K562 (cell line): Measurements from ENCODE around the gene EML6. TPM values are rescaled to one million over a fixed set of nuclear protein-coding genes. Genes with fewer than 3 reads are reported as not detected.

Source experiments
- ATAC-seq: fragments of 200-7000 bp; cut with Tn5 transposase; 3 replicates; pipeline ENCODE4 v1.9.1; 2020; ENCODE audit warnings: moderate library complexity
- BruUV-seq: library from RNA; stranded (reverse); fragments of 400-500 nt; replicated peaks from 2 replicates; lab custom pipeline; 2021; lab: Mats Ljungman, UMichigan
- CTCF ChIA-PET: fragments of 300-600 bp; formaldehyde crosslinking; extraction: SDS; loops from one replicate; lab custom pipeline; 2021; ENCODE audit warnings: low intra/inter-chr PET ratio; lab: Yijun Ruan, JAX
- POLR2A ChIA-PET: fragments of 300-600, 350-650 bp; sonication (Branson Sonifier 250); formaldehyde crosslinking; extraction: SDS; loops from one replicate; lab custom pipeline; 2021; ENCODE audit warnings: antibody characterized with exemption, inconsistent platforms; lab: Yijun Ruan, JAX
- DNase-seq, 4 experiments: peaks; one replicate each; pipeline versions ENCODE4 v3.0.0 to v3.0.0-alpha.2; 2011 to 2018; ENCODE audit warnings: low spot score in 3 of 4, mixed read lengths in 3 of 4; ENCODE audit errors: extremely low read depth in 1 of 4
- FAIRE-seq: peaks from 2 replicates; lab custom pipeline; 2011; peaks lifted over from hg19 to GRCh38; lab: Jason Lieb, UNC
- H2AFZ ChIP-seq: 2 replicates; pipeline ENCODE4 v1.6.0; 2011; ENCODE audit warnings: low read depth, low read length, control low read depth, inconsistent platforms
- H3K27ac ChIP-seq: fragments of 200-600 bp; 3 replicates; pipeline ENCODE4 v1.8.0; 2011; ENCODE audit warnings: low read depth, mild to moderate bottlenecking, control low read depth, inconsistent platforms, low read length, moderate library complexity, mixed read lengths; ENCODE audit errors: extremely low read depth
- H3K27me3 ChIP-seq, 2 experiments: fragments of 300-600 bp in 1 of 2; 2 replicates in 1 of 2; 3 replicates in 1 of 2; pipeline versions ENCODE4 v1.6.0 to v1.8.0; 2011; ENCODE audit warnings: inconsistent platforms in 2 of 2, low read length in 2 of 2, mild to moderate bottlenecking in 1 of 2, mixed read lengths in 1 of 2, moderate library complexity in 1 of 2; ENCODE audit not compliant: control insufficient read depth in 2 of 2, insufficient read depth in 2 of 2
- H3K36me3 ChIP-seq: fragments of 300-600 bp; 3 replicates; pipeline ENCODE4 v1.8.0; 2011; ENCODE audit warnings: mild to moderate bottlenecking, low read length, inconsistent platforms; ENCODE audit not compliant: control insufficient read depth, insufficient read depth
- H3K4me1 ChIP-seq, 2 experiments: fragments of 200-600 bp in 1 of 2; replicated peaks in 1 of 2; 2 replicates in 1 of 2; 3 replicates in 1 of 2; pipeline versions ENCODE4 v1.5.1 to v1.8.0; 2011; ENCODE audit warnings: inconsistent platforms in 2 of 2, low read length in 2 of 2, mild to moderate bottlenecking in 1 of 2, mixed read lengths in 1 of 2, moderate library complexity in 1 of 2; ENCODE audit not compliant: control insufficient read depth in 2 of 2, insufficient read depth in 2 of 2
- H3K4me2 ChIP-seq: 2 replicates; pipeline ENCODE4 v1.6.1; 2011; ENCODE audit warnings: low read length, control low read depth, inconsistent platforms, mixed read lengths; ENCODE audit not compliant: insufficient read depth
- H3K4me3 ChIP-seq: fragments of 200-600 bp; sonication (generic), shearing (Covaris generic); 2 replicates; pipeline ENCODE4 v1.5.1; 2016; ENCODE audit warnings: control low read depth, inconsistent platforms
- H3K79me2 ChIP-seq: fragments of 200-600 bp; 3 replicates; pipeline ENCODE4 v1.8.0; 2011; ENCODE audit warnings: low read length, inconsistent platforms; ENCODE audit not compliant: control insufficient read depth, insufficient read depth
- H3K9ac ChIP-seq, 2 experiments: 2 replicates each; pipeline versions ENCODE4 v1.6.0 to v1.6.1; 2011; ENCODE audit warnings: low read depth in 2 of 2, low read length in 2 of 2, control low read depth in 1 of 2, inconsistent platforms in 1 of 2, mild to moderate bottlenecking in 1 of 2, mixed read lengths in 1 of 2; ENCODE audit not compliant: insufficient read depth in 1 of 2
- H3K9me1 ChIP-seq: one replicate; pipeline ENCODE4 v1.6.0; 2011; ENCODE audit warnings: inconsistent platforms, mild to moderate bottlenecking, low read length, moderate library complexity; ENCODE audit not compliant: control insufficient read depth, insufficient read depth
- H3K9me3 ChIP-seq: replicated peaks from 2 replicates; pipeline ENCODE4 v1.5.1; 2011; ENCODE audit warnings: low read depth, low read length, inconsistent platforms; ENCODE audit not compliant: control insufficient read depth, insufficient read depth
- H4K20me1 ChIP-seq: replicated peaks from 2 replicates; pipeline ENCODE4 v1.6.1; 2011; ENCODE audit warnings: low read length, inconsistent platforms, mixed read lengths; ENCODE audit not compliant: control insufficient read depth, insufficient read depth
- ADNP ChIP-seq: fragments of 200-800 bp; sonication (Bioruptor generic); IDR thresholded peaks from 2 replicates; pipeline ENCODE4 v1.6.1; 2016; ENCODE audit warnings: missing genetic modification characterization, missing compliant biosample characterization
- FOSL1 ChIP-seq: fragments of 200-800 bp; sonication (Bioruptor generic); conservative IDR thresholded peaks from 2 replicates; pipeline ENCODE4 v1.6.1; 2016; ENCODE audit warnings: missing genetic modification characterization, missing compliant biosample characterization
- POLR2AphosphoS5 ChIP-seq: IDR thresholded peaks from 2 replicates; pipeline ENCODE4 v1.6.1; 2011; ENCODE audit warnings: mild to moderate bottlenecking, low read depth, low read length, moderate library complexity; ENCODE audit not compliant: control insufficient read depth, insufficient read depth
- STAG1 ChIP-seq: sonication (generic); formaldehyde crosslinking; IDR thresholded peaks from 2 replicates; pipeline ENCODE4 v1.5.0; 2020; ENCODE audit warnings: missing genetic modification reagents, borderline replicate concordance
- ZNF316 ChIP-seq: fragments of 450-650 bp; IDR thresholded peaks from 2 replicates; pipeline ENCODE4 v1.6.1; 2016
- WGBS: fragments of 100-300 bp; shearing (Covaris generic); methylation state at CpG from one replicate; pipeline ENCODE4 v1.1.6; 2016; ENCODE audit warnings: low coverage, mixed read lengths; ENCODE audit not compliant: insufficient coverage; ENCODE audit errors: missing lambda C conversion rate; 5-methylcytosine and 5-hydroxymethylcytosine counted together
- in situ Hi-C: fragments of 300-500 bp; cut with MboI; formaldehyde crosslinking; loops from 4 replicates; pipeline ENCODE4 v1.15.0; 2018; ENCODE audit warnings: inconsistent platforms, mixed read lengths
- intact Hi-C: fragments of 100-400 bp; cut with micrococcal nuclease; formaldehyde crosslinking; loops from 2 replicates; pipeline ENCODE4 v1.14.2; 2022
- polyA plus RNA-seq, 8 experiments: library from polyadenylated mRNA; depleted of rRNA in 4 of 8; stranded (reverse) in 5 of 8; unstranded in 3 of 8; fragments of >200 nt; fragmentation: Nextera tagmentation in 2 of 8; fragmentation: Illumina TruSeq in 1 of 8; extraction: Ambion mirVana in 2 of 8; extraction: Trizol in 1 of 8; gene quantifications; 2 replicates each; pipeline versions ENCODE4 v1.2.1 to v1.2.3, GENCODE V29; 2011 to 2014; ENCODE audit warnings: inconsistent platforms in 1 of 8, missing spikeins in 1 of 8
- total RNA-seq, 7 experiments: library from RNA; depleted of rRNA in 6 of 7; stranded (reverse); fragments of >200 nt in 6 of 7; fragmentation: Illumina TruSeq in 2 of 7; extraction: Trizol in 2 of 7; gene quantifications; 2 replicates each; pipeline versions ENCODE4 v1.2.1 to v1.2.3, GENCODE V29; 2011 to 2021; ENCODE audit warnings: low replicate concordance in 1 of 7
- TF ChIP-seq, protein P1 (sequence below): fragments of 200-800 bp; sonication (Bioruptor generic); IDR thresholded peaks from 2 replicates; pipeline ENCODE4 v1.6.1; 2016; ENCODE audit warnings: missing genetic modification characterization, missing compliant biosample characterization

EML6 gene
- total and polyA plus RNA-seq, 9 of the 15 experiments (the other 6 are each of a cell fraction or from before 2014, with no cell fraction given), result 0.07 to 0.56 (median 0.25) TPM

DNA sequence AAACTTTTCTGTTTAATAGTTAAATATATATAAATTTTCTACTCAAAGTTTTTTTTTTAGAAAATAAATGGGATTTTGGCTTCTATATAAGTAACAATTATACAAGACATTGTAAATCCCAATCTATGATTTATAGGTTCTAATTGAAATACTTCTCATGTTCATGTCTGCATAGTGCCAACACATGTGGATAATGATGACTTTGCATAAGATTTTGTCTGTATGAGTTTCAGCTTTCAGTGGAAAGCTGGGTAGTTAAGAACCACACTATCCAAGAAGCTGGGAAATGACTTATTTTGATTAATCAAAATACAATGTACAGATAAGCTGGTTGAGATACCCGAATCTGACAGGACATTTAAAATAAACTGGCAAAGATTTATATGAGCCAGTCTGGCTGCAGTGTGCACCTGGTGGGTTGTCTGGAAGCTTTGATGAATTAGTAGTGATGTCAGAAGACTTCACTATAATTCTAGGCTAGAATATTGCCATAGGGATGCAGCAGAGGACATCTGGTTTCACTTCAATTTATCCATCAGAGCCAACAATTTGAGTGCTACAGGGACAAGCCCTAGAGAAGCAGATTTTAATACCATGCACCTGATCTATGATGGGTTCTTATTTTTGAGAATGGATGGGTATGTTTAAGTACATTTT is 45.4 kb downstream of the EML6 start:
- in situ Hi-C loops, result no loop called here

DNA sequence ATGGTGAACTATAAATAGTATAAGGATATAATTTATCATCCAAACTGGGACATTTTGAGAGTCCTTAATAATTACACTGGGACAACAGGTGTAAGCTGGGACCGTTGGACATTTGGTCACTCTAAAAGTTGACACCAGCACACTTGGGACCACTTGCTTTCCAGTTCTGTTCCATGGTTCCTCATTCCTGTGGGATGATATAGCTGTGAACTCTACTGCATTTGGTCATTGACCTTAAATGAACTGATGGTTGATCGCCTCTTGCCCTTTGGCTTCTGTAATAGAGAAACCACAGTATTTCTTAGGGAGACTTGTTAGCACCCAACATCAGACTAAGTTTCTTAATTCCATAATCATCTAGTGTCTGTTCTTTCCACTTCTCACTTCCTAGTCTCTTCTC is 46.7 kb downstream of the EML6 start:
- FAIRE-seq (no peak), ATAC-seq (no peak)
- H3K4me3 ChIP-seq, result no peak overlapping the region
- no peaks in the 10 kb centered on the region for H3K4me1 ChIP-seq
- no TSS peak for BruUV-seq
- H3K27ac ChIP-seq, result no peak overlapping the region
- peaks cover 0 to 5% of the 10 kb centered on the region in 2 experiments; a peak in 1 of 5 replicates for H3K27me3 ChIP-seq
- H3K4me2 ChIP-seq, result no peak overlapping the region
- ChIA-PET CTCF (no interaction called here), POLR2A (no interaction called here)
- in situ Hi-C loops, result no loop called here
- no peaks in the 10 kb centered on the region for H4K20me1 ChIP-seq
- no peaks in the 10 kb centered on the region for H3K9me1 ChIP-seq
- no peaks in the 10 kb centered on the region for H3K36me3 ChIP-seq
- no peaks in the 10 kb centered on the region for H3K9me3 ChIP-seq
- H3K9ac ChIP-seq, result no peak overlapping the region
- no peak overlapping the region for H2AFZ ChIP-seq
- TF ChIP-seq FOSL1 (tag), result no peak
- TF ChIP-seq, protein P1, sequence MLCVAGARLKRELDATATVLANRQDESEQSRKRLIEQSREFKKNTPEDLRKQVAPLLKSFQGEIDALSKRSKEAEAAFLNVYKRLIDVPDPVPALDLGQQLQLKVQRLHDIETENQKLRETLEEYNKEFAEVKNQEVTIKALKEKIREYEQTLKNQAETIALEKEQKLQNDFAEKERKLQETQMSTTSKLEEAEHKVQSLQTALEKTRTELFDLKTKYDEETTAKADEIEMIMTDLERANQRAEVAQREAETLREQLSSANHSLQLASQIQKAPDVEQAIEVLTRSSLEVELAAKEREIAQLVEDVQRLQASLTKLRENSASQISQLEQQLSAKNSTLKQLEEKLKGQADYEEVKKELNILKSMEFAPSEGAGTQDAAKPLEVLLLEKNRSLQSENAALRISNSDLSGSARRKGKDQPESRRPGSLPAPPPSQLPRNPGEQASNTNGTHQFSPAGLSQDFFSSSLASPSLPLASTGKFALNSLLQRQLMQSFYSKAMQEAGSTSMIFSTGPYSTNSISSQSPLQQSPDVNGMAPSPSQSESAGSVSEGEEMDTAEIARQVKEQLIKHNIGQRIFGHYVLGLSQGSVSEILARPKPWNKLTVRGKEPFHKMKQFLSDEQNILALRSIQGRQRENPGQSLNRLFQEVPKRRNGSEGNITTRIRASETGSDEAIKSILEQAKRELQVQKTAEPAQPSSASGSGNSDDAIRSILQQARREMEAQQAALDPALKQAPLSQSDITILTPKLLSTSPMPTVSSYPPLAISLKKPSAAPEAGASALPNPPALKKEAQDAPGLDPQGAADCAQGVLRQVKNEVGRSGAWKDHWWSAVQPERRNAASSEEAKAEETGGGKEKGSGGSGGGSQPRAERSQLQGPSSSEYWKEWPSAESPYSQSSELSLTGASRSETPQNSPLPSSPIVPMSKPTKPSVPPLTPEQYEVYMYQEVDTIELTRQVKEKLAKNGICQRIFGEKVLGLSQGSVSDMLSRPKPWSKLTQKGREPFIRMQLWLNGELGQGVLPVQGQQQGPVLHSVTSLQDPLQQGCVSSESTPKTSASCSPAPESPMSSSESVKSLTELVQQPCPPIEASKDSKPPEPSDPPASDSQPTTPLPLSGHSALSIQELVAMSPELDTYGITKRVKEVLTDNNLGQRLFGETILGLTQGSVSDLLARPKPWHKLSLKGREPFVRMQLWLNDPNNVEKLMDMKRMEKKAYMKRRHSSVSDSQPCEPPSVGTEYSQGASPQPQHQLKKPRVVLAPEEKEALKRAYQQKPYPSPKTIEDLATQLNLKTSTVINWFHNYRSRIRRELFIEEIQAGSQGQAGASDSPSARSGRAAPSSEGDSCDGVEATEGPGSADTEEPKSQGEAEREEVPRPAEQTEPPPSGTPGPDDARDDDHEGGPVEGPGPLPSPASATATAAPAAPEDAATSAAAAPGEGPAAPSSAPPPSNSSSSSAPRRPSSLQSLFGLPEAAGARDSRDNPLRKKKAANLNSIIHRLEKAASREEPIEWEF, result no peak
- no peak for TF ChIP-seq STAG1
- TF ChIP-seq POLR2AphosphoS5, result no peak
- TF ChIP-seq, all 486 proteins: peak for 0
- intact Hi-C loops, result no loop called here
- no peak for DNase-seq
- 2% methylated on average over 2 of the region's 2 CpGs for WGBS
- no peaks in the 10 kb centered on the region for H3K79me2 ChIP-seq

More for the DNA sequence above, 45.4 kb downstream of the EML6 start:
- Histone ChIP-seq H3K9me3 (no peaks in the 10 kb centered on the region), H3K9me1 (no peaks in the 10 kb centered on the region), H3K4me2 (no peak overlapping the region), H3K4me3 (no peak overlapping the region), H3K27ac (no peak overlapping the region), H4K20me1 (no peaks in the 10 kb centered on the region), H3K4me1 (no peaks in the 10 kb centered on the region), H3K9ac (no peak overlapping the region), H2AFZ (no peak overlapping the region), H3K79me2 (no peaks in the 10 kb centered on the region), H3K27me3 (peaks cover 0 to 5% of the 10 kb centered on the region in 2 experiments; a peak in 1 of 5 replicates), H3K36me3 (no peaks in the 10 kb centered on the region)
- TF ChIP-seq ADNP (tag) (no peak), ZNF316 (peak; percentile 26; the same call in 1 of the 2 replicates)
- ChIA-PET CTCF (no interaction called here), POLR2A (interaction anchor here (1.1 kb wide), 1 partner anchor 9 kb away, joined by 3 read pairs; no protein-coding TSS in a partner anchor)
- DNase-seq, result no peak
- FAIRE-seq, result no peak
- intact Hi-C loops, result no loop called here
- no TSS peak for BruUV-seq
- ATAC-seq, result no peak
- 0% methylated on average over 1 of the region's 1 CpG for WGBS
